HG02588 (cell line): ENCODE measurements around the gene FLOT1.
A peak's percentile ranks its signal among the peaks of the same experiment; 100 is the strongest.
"Not testable (repeated sequence)": the region's sequence is repeated elsewhere in the genome, so short reads cannot be mapped to it uniquely, and the experiment has no call there.

Experiments used
- ATAC-seq: cut with Tn5 transposase; IDR thresholded peaks from one replicate; pipeline ENCODE4 v1.9.1; 2021; ENCODE audit warnings: mild to moderate bottlenecking, moderate library complexity; ENCODE audit not compliant: unreplicated experiment

FLOT1 gene

GRCh38 chr6:30767158-30767943, 24.9 kb upstream of the FLOT1 start:
- peak; percentile 47 for ATAC-seq

GRCh38 chr6:30766461-30767157, 24.1 kb upstream of the FLOT1 start:
- no peak for ATAC-seq

GRCh38 chr6:30765495-30765894, 23.0 kb upstream of the FLOT1 start:
- not testable (repeated sequence) for ATAC-seq

GRCh38 chr6:30764490-30765043, 22.1 kb upstream of the FLOT1 start:
- not testable (repeated sequence) for ATAC-seq

GRCh38 chr6:30763618-30764489, 21.4 kb upstream of the FLOT1 start:
- no peak for ATAC-seq

GRCh38 chr6:30763155-30763617, 20.7 kb upstream of the FLOT1 start:
- ATAC-seq, result no peak

GRCh38 chr6:30761791-30762429, 19.4 kb upstream of the FLOT1 start:
- ATAC-seq, result no peak

- no peak for ATAC-seq
Observed at GRCh38 chr6:30760549-30760948, 18.1 kb upstream of the FLOT1 start.

- no peak for ATAC-seq
Observed at GRCh38 chr6:30759575-30760239, 17.2 kb upstream of the FLOT1 start.

- no peak for ATAC-seq
Observed at GRCh38 chr6:30757261-30757904, 14.9 kb upstream of the FLOT1 start.

- not testable (repeated sequence) for ATAC-seq
Observed at GRCh38 chr6:30756405-30757003, 14.0 kb upstream of the FLOT1 start.

- ATAC-seq, result no peak
Observed at GRCh38 chr6:30754631-30755030, 12.1 kb upstream of the FLOT1 start.

GRCh38 chr6:30752157-30752927, 9.9 kb upstream of the FLOT1 start:
- no peak for ATAC-seq

GRCh38 chr6:30750379-30750668, 7.8 kb upstream of the FLOT1 start:
- no peak for ATAC-seq

- no peak for ATAC-seq
Observed at GRCh38 chr6:30749554-30750378, 7.3 kb upstream of the FLOT1 start.

GRCh38 chr6:30748851-30749540, 6.5 kb upstream of the FLOT1 start:
- ATAC-seq, result no peak
